AG09309 (cell line): ENCODE measurements around the gene STUB1.

ENCODE experiments used
- DNase-seq: peaks from one replicate; pipeline ENCODE4 v3.0.0-alpha.2; 2010; ENCODE audit warnings: low read depth
- H3K4me3 ChIP-seq: 2 replicates; pipeline ENCODE4 v1.5.1; 2011; ENCODE audit warnings: mild to moderate bottlenecking, low read depth, low read length, moderate library complexity; ENCODE audit not compliant: control insufficient read depth
- CTCF ChIP-seq: IDR thresholded peaks from 2 replicates; pipeline ENCODE4 v1.5.1; 2011; ENCODE audit warnings: mild to moderate bottlenecking, low read depth, low read length, inconsistent platforms; ENCODE audit not compliant: insufficient read depth, control insufficient read depth; ENCODE audit errors: missing control alignments

The STUB1 gene

DNA sequence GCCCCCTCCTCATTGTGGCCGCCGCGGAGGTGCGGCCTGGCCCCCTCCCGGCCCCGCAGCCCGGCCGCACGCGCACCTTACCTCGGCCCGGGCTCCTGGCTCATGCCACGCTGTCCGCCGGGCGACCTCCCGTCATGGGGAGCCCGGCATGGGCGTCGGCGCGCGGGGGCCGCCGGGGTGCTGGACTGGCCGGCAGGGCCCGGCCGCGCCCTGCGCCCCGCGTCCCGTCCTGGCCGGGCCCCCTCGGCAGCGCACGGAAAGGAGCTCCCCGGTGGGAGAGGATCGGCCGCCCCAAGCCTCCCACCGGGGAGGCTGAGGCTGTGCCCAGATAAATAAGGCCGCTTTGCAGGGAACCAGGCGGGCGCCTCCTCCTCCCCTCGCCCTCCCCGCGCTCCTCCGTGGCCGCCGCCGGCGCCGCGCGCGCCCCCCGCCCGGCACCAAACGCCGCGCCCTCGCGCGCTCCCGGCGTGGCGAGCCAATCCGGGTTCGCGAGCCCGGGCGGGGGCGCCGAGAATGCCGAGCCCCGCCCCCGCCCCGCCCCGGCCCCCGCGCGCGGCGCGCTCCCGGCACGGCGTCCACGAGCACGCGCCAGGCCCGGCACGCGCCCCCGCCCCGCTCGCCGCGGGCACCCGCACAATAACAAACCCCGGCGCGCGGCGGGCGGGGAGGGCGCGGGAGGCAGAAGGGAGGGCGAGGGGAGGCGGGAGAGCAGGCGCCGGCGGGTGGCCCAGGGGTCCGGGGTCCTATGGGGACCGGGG lies 25.4 kb downstream of the STUB1 start, which contains the start of gene FBXL16:
Gene FBXL16 (minus strand): TSS at position 371 of the 758 bp plus-strand sequence. CDS start 8,396 bp downstream, outside the sequence.
- no peak for DNase-seq
- H3K4me3 ChIP-seq, result no peak within 1 kb of the TSS

DNA sequence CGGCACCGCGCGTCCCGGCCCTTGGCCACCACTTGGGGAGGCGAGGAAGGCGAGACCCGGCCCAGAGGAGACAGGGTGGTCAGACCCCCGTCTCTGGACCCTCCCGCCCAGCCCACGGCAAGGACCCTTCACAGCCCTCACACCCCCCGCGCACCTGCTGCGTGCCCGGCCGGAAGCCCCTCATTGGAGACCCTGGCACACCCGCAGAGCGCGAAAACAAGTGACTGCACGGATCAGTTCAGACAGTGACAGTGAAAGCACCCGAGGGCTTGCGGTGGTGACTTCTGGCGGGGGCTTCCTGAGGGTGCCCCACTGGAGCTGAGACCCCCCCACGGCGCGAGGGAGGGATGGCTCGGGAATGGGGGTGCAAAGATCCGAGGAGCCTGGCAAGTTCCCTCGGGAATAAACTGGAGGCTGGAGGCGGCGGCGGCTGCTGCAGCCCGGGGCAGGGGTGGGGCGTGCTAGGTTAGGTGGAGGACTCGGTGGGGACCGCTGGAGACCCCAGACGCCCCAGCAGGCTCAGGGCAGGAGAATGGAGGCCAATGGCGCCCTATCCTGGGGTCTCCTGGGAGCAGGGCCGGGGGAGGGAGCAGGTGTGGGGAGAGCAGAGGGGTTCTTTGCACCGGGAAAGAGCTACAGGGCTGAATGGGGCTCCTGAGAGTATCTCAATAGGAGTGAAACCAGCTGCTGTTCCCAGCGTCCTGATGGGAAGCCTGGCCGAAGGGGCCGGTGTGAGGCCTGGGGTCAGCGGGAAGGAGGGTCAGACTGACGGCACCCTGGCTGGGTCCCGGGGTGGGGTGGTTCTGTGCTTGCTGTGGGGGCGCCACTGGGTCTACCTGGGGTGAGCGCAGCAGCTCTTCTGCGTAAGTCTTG lies 26.2 kb downstream of the STUB1 start:
- H3K4me3 ChIP-seq, result no peak overlapping the region
- no peak for TF ChIP-seq CTCF
- DNase-seq, result no peak

More for the DNA sequence above, 25.4 kb downstream of the STUB1 start, which contains the start of gene FBXL16:
- TF ChIP-seq CTCF, result no peak

DNA sequence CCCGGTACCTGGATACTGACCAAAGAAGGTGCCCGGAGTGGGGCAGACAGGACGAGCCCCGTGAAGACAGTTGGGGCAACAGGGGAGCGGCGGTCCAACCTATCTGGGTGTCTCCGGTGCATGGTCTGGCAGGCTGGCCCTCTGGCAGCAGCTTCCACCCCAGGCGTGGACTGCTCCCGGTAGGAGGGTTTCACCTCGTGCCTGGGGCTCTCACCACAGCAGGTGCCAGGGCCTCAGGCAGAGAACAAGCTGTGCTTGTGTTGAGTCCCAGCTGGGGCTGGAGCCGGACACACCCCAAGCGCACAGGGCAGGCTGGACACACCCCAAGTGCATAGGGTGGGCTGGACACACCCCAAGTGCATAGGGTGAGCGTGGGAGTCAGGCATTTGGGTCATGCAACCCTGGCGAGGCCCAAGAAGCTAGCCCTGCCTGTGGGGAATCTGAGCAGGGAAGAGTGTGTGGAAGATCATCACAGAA lies 26.9 kb downstream of the STUB1 start:
- no peak for DNase-seq
- TF ChIP-seq CTCF, result no peak
- H3K4me3 ChIP-seq, result no peak overlapping the region

DNA sequence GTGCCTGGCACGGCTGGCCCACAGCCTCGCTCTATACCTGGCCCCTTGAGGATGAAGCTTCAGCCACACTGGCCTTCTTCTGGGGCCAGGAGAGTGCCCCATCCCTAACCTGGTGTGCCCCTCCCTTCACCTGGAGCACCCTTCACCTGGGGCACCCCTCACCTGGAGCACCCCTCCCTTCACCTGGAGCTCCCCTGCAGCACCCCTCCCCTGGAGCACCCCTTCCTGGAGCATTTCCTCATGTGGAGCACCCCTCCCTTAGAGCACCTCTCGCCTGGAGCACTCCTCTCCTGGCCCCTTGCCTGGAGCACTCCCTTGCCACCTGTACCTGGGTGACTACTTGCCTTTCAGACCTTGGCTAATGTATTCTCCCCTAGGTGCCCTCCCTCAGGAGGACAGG lies 27.8 kb downstream of the STUB1 start:
- DNase-seq, result no peak
- H3K4me3 ChIP-seq, result no peak overlapping the region
- no peak for TF ChIP-seq CTCF

DNA sequence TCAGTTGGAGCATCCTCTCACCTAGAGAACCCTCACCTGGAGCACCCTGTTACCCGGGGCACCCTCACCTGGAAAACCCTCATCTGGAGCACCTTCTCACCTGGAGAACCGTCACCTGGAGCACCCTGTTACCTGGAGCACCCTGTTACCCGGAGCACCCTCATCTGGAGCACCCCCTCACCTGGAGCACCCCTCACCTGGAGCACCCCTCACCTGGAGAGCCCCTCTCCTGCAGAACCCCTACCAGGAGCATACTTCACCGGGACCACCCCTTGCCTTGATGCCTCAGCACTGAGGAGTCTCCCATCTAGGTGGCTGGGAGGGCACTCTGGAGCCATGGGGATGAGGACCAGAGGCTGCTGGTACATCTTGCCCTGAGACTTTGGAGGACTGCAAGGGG lies 28.7 kb downstream of the STUB1 start:
- TF ChIP-seq CTCF, result no peak
- no peak for DNase-seq
- H3K4me3 ChIP-seq, result no peak overlapping the region

DNA sequence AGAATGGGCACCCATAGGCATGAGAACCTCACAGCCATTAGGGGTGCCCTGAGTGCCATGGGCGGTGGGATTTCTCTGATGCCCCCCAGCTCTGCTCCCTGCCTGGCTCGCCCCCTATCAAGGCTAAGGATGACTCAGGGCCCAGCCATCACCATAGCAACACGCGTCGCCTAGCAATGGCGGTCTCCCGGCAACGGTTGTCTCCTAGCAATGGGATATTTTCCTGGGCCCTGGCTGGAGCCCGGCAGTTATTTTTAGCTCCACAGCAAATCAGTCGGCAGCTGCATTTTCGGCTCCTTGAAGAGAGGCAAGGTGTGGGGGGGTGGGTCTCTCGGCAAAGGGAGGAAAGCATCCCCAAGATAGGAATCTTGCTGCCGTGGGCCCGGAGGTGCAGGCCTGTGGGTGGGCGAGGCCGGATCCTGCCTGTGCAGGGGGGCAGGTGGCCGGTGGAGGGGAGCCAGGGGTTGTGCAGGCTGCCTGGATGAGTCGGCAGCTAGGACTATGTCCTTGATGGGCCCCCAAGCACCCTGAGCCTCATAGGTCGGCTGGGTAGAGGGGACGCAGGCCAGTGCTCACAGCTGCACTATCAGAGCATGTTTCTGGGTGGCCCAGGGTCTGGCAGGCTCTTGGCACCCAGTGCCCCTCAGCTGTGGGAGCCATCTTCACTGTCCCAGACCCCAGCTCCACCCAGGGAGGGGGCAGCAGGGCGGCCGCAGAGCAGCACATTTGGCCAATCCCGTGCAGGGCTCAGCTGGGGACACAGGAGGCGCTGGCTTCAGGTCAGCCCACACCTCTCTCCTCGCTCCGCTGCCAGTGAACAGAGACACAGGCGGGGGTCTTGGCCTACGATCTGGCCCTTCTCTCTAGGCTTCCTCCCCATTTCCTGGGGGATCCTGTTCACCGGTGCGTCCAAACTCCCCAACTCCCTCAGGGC lies 29.6 kb downstream of the STUB1 start:
- H3K4me3 ChIP-seq, result no peak overlapping the region
- TF ChIP-seq CTCF, result no peak
- no peak for DNase-seq
